OCI-LY7 (cell line): ENCODE results near the gene RNGTT. TPM values are rescaled to one million over a fixed set of nuclear protein-coding genes. Genes with fewer than 3 reads are reported as not detected.

Experiments used
- BruUV-seq: library from RNA; stranded (reverse); fragments of 400-500 nt; replicated peaks from 2 replicates; lab custom pipeline; 2021; lab: Mats Ljungman, UMichigan
- CTCF ChIA-PET: fragments of 300-600 bp; sonication (Branson Sonifier 250); formaldehyde crosslinking; loops from one replicate; lab custom pipeline; 2022; ENCODE audit warnings: antibody characterized with exemption; ENCODE audit not compliant: unreplicated experiment; lab: Charles Lee
- POLR2A ChIA-PET: fragments of 300-600 bp; sonication (Branson Sonifier 250); formaldehyde crosslinking; loops from one replicate; lab custom pipeline; 2022; ENCODE audit warnings: antibody characterized with exemption; lab: Charles Lee
- DNase-seq: peaks from one replicate; pipeline ENCODE4 v3.0.0-alpha.2; 2015; ENCODE audit warnings: low spot score
- H2AFZ ChIP-seq: fragments of 200-600 bp; sonication (generic), shearing (Covaris generic); 2 replicates; pipeline ENCODE4 v1.6.1; 2014; ENCODE audit warnings: mild to moderate bottlenecking, antibody characterized with exemption, low read length, moderate library complexity
- H3K27ac ChIP-seq: fragments of 200-600 bp; sonication (generic); 2 replicates; pipeline ENCODE4 v1.5.1; 2014; ENCODE audit warnings: mixed run types, low read depth, mild to moderate bottlenecking, moderate library complexity, low read length, inconsistent platforms; ENCODE audit not compliant: poor library complexity, severe bottlenecking
- H3K36me3 ChIP-seq: fragments of 200-600 bp; sonication (generic); 2 replicates; pipeline ENCODE4 v1.6.1; 2014; ENCODE audit warnings: mild to moderate bottlenecking, antibody characterized with exemption, low read length, moderate library complexity, mixed read lengths; ENCODE audit not compliant: insufficient read depth
- H3K4me1 ChIP-seq: fragments of 200-600 bp; sonication (generic); 2 replicates; pipeline ENCODE4 v1.5.1; 2014; ENCODE audit warnings: mild to moderate bottlenecking, low read length; ENCODE audit not compliant: insufficient read depth, poor library complexity, severe bottlenecking
- H3K4me2 ChIP-seq: fragments of 200-600 bp; sonication (generic); 2 replicates; pipeline ENCODE4 v1.6.1; 2014; ENCODE audit warnings: mild to moderate bottlenecking, low read length
- H3K4me3 ChIP-seq: fragments of 200-600 bp; sonication (generic); 2 replicates; pipeline ENCODE4 v1.5.1; 2014; ENCODE audit warnings: mild to moderate bottlenecking, low read depth, low read length; ENCODE audit not compliant: poor library complexity, severe bottlenecking
- H3K79me2 ChIP-seq: fragments of 200-600 bp; sonication (generic); 2 replicates; pipeline ENCODE4 v1.6.1; 2016; ENCODE audit warnings: low read depth, mild to moderate bottlenecking, low read length, moderate library complexity, mixed read lengths; ENCODE audit not compliant: insufficient read depth
- H3K9me2 ChIP-seq: fragments of 200-600 bp; sonication (generic); 2 replicates; pipeline ENCODE4 v1.6.1; 2016; ENCODE audit warnings: mild to moderate bottlenecking, low read length, mixed read lengths; ENCODE audit not compliant: insufficient read depth
- H3K9me3 ChIP-seq: fragments of 200-600 bp; sonication (generic); 2 replicates; pipeline ENCODE4 v1.6.1; 2014; ENCODE audit warnings: mild to moderate bottlenecking, mixed run types, low read length, mixed read lengths
- H4K20me1 ChIP-seq: fragments of 200-600 bp; sonication (generic); 2 replicates; pipeline ENCODE4 v1.6.1; 2014; ENCODE audit warnings: mild to moderate bottlenecking, antibody characterized with exemption, low read length, moderate library complexity, mixed read lengths; ENCODE audit not compliant: insufficient read depth
- CTCF ChIP-seq: fragments of 200-600 bp; sonication (generic); conservative IDR thresholded peaks from 2 replicates; pipeline ENCODE4 v1.5.1; 2014; ENCODE audit warnings: mild to moderate bottlenecking, antibody characterized with exemption, low read length, moderate library complexity, mixed read lengths
- EZH2phosphoT487 ChIP-seq: fragments of 200-600 bp; sonication (generic); IDR thresholded peaks from 2 replicates; pipeline ENCODE4 v1.6.1; 2018; ENCODE audit warnings: low read depth, borderline replicate concordance, mild to moderate bottlenecking, mixed run types, antibody characterized with exemption, low read length, moderate library complexity, mixed read lengths
- intact Hi-C: fragments of 100-400 bp; cut with micrococcal nuclease; formaldehyde crosslinking; loops from one replicate; pipeline ENCODE4 v1.10.0; 2022; ENCODE audit not compliant: unreplicated experiment
- total RNA-seq, 2 experiments: library from RNA; depleted of rRNA in 1 of 2; stranded (reverse); fragments of >200 nt in 1 of 2; shearing (Covaris generic) in 1 of 2; gene quantifications; 2 replicates each; pipeline ENCODE4 v1.2.3, GENCODE V29; 2014 to 2022

Gene RNGTT
- total RNA-seq, 2 experiments from 2014 or later, result 38.2 to 41.7 TPM

DNA sequence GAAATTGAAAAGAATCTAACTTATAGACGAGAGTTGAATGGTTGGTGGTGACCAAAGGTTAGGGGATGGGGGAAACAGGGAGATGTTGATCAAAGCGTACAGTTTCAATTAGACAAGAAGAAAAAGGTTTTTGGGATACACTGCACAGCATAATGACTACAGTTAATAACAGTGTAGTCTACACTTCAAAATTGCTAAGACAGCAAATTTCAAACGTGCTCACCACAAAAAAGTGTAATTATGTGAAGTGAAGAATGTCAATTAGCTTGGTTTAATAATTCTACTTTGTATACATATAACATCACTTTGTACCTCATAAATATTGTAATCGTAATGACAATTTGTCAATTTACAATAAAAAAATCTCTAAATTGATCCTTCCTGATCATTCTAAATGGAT lies 267.5 kb downstream of the RNGTT start:
- Histone ChIP-seq H3K79me2 (no peaks in the 10 kb centered on the region), H3K27ac (no peak overlapping the region), H4K20me1 (no peaks in the 10 kb centered on the region), H3K36me3 (peaks cover 10% of the 10 kb centered on the region), H3K4me3 (no peak overlapping the region), H3K4me1 (no peaks in the 10 kb centered on the region), H3K9me3 (peaks cover 21% of the 10 kb centered on the region), H3K4me2 (no peak overlapping the region), H2AFZ (no peak overlapping the region), H3K9me2 (peaks cover 3% of the 10 kb centered on the region; the same call in 1 of the 2 replicates)
- TF ChIP-seq EZH2phosphoT487 (no peak), CTCF (no peak)
- BruUV-seq, result no TSS peak
- ChIA-PET CTCF (no interaction called here), POLR2A (no interaction called here)
- intact Hi-C loops, result no loop called here
- DNase-seq, result no peak

DNA sequence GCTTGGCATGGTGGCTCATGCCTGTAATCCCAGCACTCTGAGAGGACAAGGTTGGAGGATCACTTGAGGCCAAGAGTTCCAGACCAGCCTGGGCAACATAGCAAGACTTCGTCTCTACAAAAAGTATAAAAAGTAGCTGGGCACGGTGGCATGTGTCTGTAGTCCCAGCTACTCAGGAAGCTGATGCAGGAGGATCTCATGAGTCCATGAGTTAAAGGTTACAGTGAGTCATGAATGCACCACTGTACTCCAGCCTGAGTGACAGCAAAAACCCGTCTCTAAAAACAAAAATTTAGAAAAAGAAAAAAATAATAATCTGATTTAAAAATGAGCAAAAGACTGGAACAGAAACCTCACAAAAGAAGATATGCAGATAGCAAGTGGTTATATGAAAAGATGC lies 279.7 kb downstream of the RNGTT start:
- no peak overlapping the region for H2AFZ ChIP-seq
- H3K36me3 ChIP-seq, result peaks cover 5% of the 10 kb centered on the region; the same call in 1 of the 2 replicates
- no peaks in the 10 kb centered on the region for H3K9me2 ChIP-seq
- CTCF ChIA-PET, result no interaction called here
- intact Hi-C loops, result no loop called here
- no peaks in the 10 kb centered on the region for H3K79me2 ChIP-seq
- no peak for TF ChIP-seq CTCF
- no peak for TF ChIP-seq EZH2phosphoT487
- no peaks in the 10 kb centered on the region for H3K9me3 ChIP-seq
- no peaks in the 10 kb centered on the region for H4K20me1 ChIP-seq
- no TSS peak for BruUV-seq
- no peak overlapping the region for H3K4me2 ChIP-seq
- H3K4me3 ChIP-seq, result no peak overlapping the region
- DNase-seq, result no peak
- no peaks in the 10 kb centered on the region for H3K4me1 ChIP-seq
- POLR2A ChIA-PET, result no interaction called here
- no peak overlapping the region for H3K27ac ChIP-seq

DNA sequence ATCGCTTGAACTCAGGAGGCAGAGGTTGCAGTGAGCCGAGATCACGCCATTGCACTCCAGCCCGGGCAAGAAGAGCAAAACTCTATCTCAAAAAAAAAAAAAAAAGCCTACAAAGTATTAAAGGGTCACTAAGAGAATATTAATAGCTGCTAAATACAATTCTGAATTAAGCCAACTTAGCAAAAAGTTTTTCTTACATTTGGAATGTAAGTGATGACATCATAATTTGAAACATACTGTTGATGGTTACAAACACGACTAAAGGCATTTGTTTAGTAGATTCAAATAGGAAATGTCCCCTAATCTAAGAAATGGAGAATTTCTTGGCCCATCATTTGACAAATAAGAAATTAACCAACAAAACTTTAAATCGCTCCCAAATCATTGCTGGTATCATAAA lies 282.8 kb downstream of the RNGTT start:
- Histone ChIP-seq H3K36me3 (peaks cover 5% of the 10 kb centered on the region; the same call in 1 of the 2 replicates), H3K27ac (no peak overlapping the region), H3K9me2 (no peaks in the 10 kb centered on the region), H4K20me1 (no peaks in the 10 kb centered on the region), H2AFZ (no peak overlapping the region), H3K9me3 (no peaks in the 10 kb centered on the region), H3K4me3 (no peak overlapping the region), H3K4me1 (no peaks in the 10 kb centered on the region), H3K79me2 (no peaks in the 10 kb centered on the region), H3K4me2 (no peak overlapping the region)
- ChIA-PET CTCF (no interaction called here), POLR2A (no interaction called here)
- BruUV-seq, result no TSS peak
- intact Hi-C loops, result no loop called here
- no peak for DNase-seq
- TF ChIP-seq CTCF (no peak), EZH2phosphoT487 (no peak)
